ENCODE measurements around the gene GUCY1B1.

DNA sequence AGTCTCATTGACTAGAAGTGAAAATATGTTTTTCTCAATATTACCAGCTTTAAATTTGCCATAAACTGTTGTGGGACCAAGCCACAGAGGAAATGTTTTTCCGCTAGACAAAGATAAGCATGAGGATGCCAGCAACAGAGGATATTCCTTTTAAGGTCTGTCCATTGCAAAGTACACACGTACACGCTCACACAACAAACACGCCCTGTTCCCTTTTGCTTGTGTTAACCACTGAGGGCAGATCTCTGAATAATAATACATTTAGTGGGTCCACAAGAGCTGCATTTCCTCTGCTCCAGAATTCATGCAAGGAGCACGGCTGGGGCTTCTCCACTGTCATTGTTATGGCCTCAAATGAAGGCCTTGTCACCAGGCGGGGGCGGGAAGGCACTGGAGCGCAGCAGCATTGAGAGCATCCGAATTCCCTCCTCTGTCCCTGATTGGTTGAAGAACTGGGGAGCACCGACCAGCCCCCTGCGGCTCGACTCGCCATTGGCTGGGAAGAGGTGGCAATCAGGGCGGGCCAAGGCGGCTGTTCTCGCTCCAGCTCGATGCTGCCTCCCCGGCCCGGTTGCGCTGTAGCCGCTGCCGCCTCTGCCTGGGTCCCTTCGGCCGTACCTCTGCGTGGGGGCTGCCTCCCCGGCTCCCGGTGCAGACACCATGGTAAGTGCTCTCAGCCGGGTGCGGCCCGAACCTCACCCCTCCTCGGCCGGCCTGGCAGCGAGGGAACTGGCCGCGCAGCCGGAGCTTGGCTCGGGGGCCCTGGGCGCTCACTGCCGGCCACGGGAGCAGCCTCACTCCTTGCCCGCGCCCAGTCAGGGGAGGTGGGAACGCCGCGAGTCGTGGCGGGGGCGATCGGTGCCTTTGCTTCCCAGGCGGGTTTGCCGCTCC, at the start of gene GUCY1B1:
- TF ChIP-seq, protein P1, sequence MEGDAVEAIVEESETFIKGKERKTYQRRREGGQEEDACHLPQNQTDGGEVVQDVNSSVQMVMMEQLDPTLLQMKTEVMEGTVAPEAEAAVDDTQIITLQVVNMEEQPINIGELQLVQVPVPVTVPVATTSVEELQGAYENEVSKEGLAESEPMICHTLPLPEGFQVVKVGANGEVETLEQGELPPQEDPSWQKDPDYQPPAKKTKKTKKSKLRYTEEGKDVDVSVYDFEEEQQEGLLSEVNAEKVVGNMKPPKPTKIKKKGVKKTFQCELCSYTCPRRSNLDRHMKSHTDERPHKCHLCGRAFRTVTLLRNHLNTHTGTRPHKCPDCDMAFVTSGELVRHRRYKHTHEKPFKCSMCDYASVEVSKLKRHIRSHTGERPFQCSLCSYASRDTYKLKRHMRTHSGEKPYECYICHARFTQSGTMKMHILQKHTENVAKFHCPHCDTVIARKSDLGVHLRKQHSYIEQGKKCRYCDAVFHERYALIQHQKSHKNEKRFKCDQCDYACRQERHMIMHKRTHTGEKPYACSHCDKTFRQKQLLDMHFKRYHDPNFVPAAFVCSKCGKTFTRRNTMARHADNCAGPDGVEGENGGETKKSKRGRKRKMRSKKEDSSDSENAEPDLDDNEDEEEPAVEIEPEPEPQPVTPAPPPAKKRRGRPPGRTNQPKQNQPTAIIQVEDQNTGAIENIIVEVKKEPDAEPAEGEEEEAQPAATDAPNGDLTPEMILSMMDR (IDR thresholded peaks at IDR 0.05): peak in 4 of 6 experiments; percentile 5 to 32 (median 27)
- peak in 1 of 4 donors; percentile 51 for TF ChIP-seq POLR2A (IDR thresholded peaks at IDR 0.05)

Measured in esophagus squamous epithelium (tissue), 4 donors.